Keratinocyte (primary cell): ENCODE results near the gene CD300C. TPM values are rescaled to one million over a fixed set of nuclear protein-coding genes. Genes with fewer than 3 reads are reported as not detected.

ENCODE experiments used
- DNase-seq: peaks from one replicate; pipeline ENCODE4 v3.0.0-alpha.2; 2011; ENCODE audit warnings: low read depth, missing footprints, low spot score
- FAIRE-seq: peaks from 2 replicates; lab custom pipeline; 2011; peaks lifted over from hg19 to GRCh38; lab: Jason Lieb, UNC
- H2AFZ ChIP-seq: 2 replicates; pipeline ENCODE4 v1.6.0; 2012; ENCODE audit warnings: low read length, control low read depth, inconsistent platforms; ENCODE audit not compliant: control insufficient read depth
- H3K27ac ChIP-seq: 2 replicates; pipeline ENCODE4 v1.5.1; 2011; ENCODE audit warnings: low read length; ENCODE audit not compliant: control insufficient read depth, insufficient read depth
- H3K27me3 ChIP-seq: 3 replicates; pipeline ENCODE4 v1.6.0; 2011; ENCODE audit warnings: low read length; ENCODE audit not compliant: control insufficient read depth, insufficient read depth; ENCODE audit errors: extremely low read depth
- H3K36me3 ChIP-seq, 2 experiments: 2 replicates in 1 of 2; 3 replicates in 1 of 2; pipeline ENCODE4 v1.5.1; 2011; ENCODE audit warnings: low read length in 2 of 2, mild to moderate bottlenecking in 1 of 2; ENCODE audit not compliant: control insufficient read depth in 2 of 2, insufficient read depth in 2 of 2; ENCODE audit errors: extremely low read depth in 1 of 2
- H3K4me1 ChIP-seq: 3 replicates; pipeline ENCODE4 v1.5.1; 2011; ENCODE audit warnings: low read length; ENCODE audit not compliant: control insufficient read depth, insufficient read depth; ENCODE audit errors: extremely low read depth
- H3K4me2 ChIP-seq: 3 replicates; pipeline ENCODE4 v1.6.0; 2011; ENCODE audit warnings: low read depth, low read length; ENCODE audit not compliant: control insufficient read depth, insufficient read depth; ENCODE audit errors: extremely low read depth
- H3K4me3 ChIP-seq, 3 experiments: fragments of 200-600 bp in 1 of 3; sonication (generic) in 1 of 3; 2 replicates in 2 of 3; 3 replicates in 1 of 3; pipeline ENCODE4 v1.5.1; 2011 to 2016; ENCODE audit warnings: low read length in 3 of 3, mild to moderate bottlenecking in 3 of 3, control low read depth in 2 of 3, inconsistent platforms in 1 of 3, low read depth in 1 of 3, mixed read lengths in 1 of 3, mixed run types in 1 of 3, moderate library complexity in 1 of 3; ENCODE audit not compliant: control insufficient read depth in 2 of 3, insufficient read depth in 2 of 3; ENCODE audit errors: extremely low read depth in 1 of 3
- H3K79me2 ChIP-seq: 2 replicates; pipeline ENCODE4 v1.6.0; 2012; ENCODE audit warnings: low read length; ENCODE audit not compliant: control insufficient read depth, insufficient read depth
- H3K9ac ChIP-seq: 3 replicates; pipeline ENCODE4 v1.6.0; 2011; ENCODE audit warnings: low read length; ENCODE audit not compliant: control insufficient read depth, insufficient read depth; ENCODE audit errors: extremely low read depth
- H3K9me1 ChIP-seq: 3 replicates; pipeline ENCODE4 v1.6.0; 2011; ENCODE audit warnings: low read length; ENCODE audit not compliant: control insufficient read depth, insufficient read depth; ENCODE audit errors: extremely low read depth
- H3K9me3 ChIP-seq: 2 replicates; pipeline ENCODE4 v1.5.1; 2012; ENCODE audit warnings: low read depth, low read length; ENCODE audit not compliant: control insufficient read depth
- H4K20me1 ChIP-seq: 3 replicates; pipeline ENCODE4 v1.6.0; 2011; ENCODE audit warnings: low read length; ENCODE audit not compliant: control insufficient read depth, insufficient read depth; ENCODE audit errors: extremely low read depth
- CTCF ChIP-seq, 3 experiments: IDR thresholded peaks in 1 of 3; conservative IDR thresholded peaks in 1 of 3; optimal IDR thresholded peaks in 1 of 3; 2 replicates in 2 of 3; 3 replicates in 1 of 3; pipeline versions ENCODE3 to v1.5.1; 2011; ENCODE audit warnings: low read length in 3 of 3, mild to moderate bottlenecking in 3 of 3, moderate library complexity in 2 of 3, control low read depth in 1 of 3, inconsistent platforms in 1 of 3; ENCODE audit not compliant: insufficient read depth in 2 of 3; ENCODE audit errors: extremely low read depth in 1 of 3
- EZH2 ChIP-seq: IDR thresholded peaks from one replicate; pipeline ENCODE4 v1.6.1; 2012; ENCODE audit warnings: inconsistent platforms, mild to moderate bottlenecking, low read length, moderate library complexity
- dilution Hi-C: fragments of 300-500 bp; cut with MboI; formaldehyde crosslinking; loops from one replicate; pipeline ENCODE4 v1.7.0; 2020; ENCODE audit warnings: low sequenced_read_pairs; ENCODE audit not compliant: extremely low pct_ligation_motif_present
- polyA plus RNA-seq, 5 experiments: library from polyadenylated mRNA; depleted of rRNA in 3 of 5; stranded (reverse) in 3 of 5; stranded (forward) in 1 of 5; unstranded in 1 of 5; fragments of >200 nt; gene quantifications; 1 replicate in 1 of 5; 2 replicates in 3 of 5; 3 replicates in 1 of 5; pipeline versions ENCODE4 v1.2.1 to v1.2.3, GENCODE V29; 2011 to 2012; ENCODE audit warnings: missing spikeins in 2 of 5, low read depth in 1 of 5, low replicate concordance in 1 of 5

CD300C gene
- polyA plus RNA-seq, 1 donor (not counting 4 experiments of a cell fraction or from before 2014, with no cell fraction given) = not detected

DNA sequence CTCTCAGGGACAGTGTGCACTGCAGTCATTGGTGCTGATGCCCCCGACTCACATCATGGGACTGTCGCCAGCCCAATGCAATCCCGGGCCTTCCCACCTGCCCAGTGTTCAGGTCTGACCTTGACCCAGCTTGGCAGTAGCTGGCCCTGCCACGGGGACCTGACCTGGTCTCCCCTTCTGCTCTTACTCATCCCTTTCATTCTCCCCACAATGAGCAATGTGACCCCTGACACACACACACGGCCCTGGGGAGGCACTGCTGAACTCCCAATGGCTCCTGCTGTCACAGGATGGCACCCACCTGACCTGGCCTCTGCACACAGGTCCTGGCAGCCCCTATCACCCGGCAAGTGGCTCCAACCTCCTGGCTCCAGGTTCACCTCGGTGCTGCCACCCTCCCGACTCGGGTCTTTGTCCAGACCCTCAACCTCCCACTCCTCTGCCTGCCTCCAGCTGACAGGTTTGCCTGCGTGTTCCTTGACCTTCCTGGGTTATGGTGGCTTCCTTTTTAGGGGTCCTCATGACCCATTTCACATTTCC lies 6.6 kb downstream of the CD300C start:
- Histone ChIP-seq H3K27me3 (peaks cover 17% of the 10 kb centered on the region), H4K20me1 (no peaks in the 10 kb centered on the region), H3K4me1 (no peaks in the 10 kb centered on the region), H3K79me2 (no peaks in the 10 kb centered on the region), H3K9me3 (no peaks in the 10 kb centered on the region), H3K9me1 (no peaks in the 10 kb centered on the region), H3K9ac (no peak overlapping the region), H2AFZ (no peak overlapping the region), H3K36me3 (no peaks in the 10 kb centered on the region), H3K4me3 (no peak overlapping the region), H3K27ac (no peak overlapping the region), H3K4me2 (no peak overlapping the region)
- no peak for FAIRE-seq
- dilution Hi-C loops = no loop called here
- TF ChIP-seq CTCF (optimal IDR thresholded peaks at IDR 0.05 in 1 of 3, IDR thresholded peaks at IDR 0.05 in 1 of 3, conservative IDR thresholded peaks at IDR 0.05 in 1 of 3; ENCODE audit: extremely low read depth in 1 of 3, insufficient read depth in 2 of 3, low read length in 3 of 3) (no peak), EZH2 (no peak)
- no peak for DNase-seq

DNA sequence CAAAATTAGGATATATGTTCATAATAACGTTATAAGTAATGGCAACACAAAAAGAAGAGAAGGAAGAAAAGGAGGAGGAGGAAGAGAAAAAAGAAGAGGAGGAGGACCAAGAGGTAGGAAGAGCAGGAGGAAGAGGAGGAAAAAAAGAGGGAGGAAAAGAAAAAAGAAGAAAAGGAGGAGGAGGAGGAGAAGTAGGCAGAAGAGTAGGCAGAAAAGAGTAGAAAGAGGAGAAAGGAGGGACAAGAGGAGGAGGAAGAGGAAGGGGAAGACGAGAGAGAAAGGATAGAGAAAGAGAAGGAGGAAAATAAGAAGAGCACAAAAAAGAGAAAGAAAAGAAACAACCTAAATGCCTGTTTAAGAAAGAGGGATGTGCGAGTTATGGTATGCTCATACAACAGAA lies 9.0 kb downstream of the CD300C start:
- Histone ChIP-seq H3K4me2 (no peak overlapping the region), H3K9me3 (no peaks in the 10 kb centered on the region), H3K36me3 (no peaks in the 10 kb centered on the region), H3K9ac (no peak overlapping the region), H3K27me3 (peaks cover 8% of the 10 kb centered on the region), H2AFZ (no peak overlapping the region), H3K4me1 (no peaks in the 10 kb centered on the region), H3K9me1 (no peaks in the 10 kb centered on the region), H3K4me3 (no peak overlapping the region), H3K79me2 (no peaks in the 10 kb centered on the region), H3K27ac (no peak overlapping the region), H4K20me1 (no peaks in the 10 kb centered on the region)
- dilution Hi-C loops = no loop called here
- TF ChIP-seq EZH2 (no peak), CTCF (optimal IDR thresholded peaks at IDR 0.05 in 1 of 3, IDR thresholded peaks at IDR 0.05 in 1 of 3, conservative IDR thresholded peaks at IDR 0.05 in 1 of 3; ENCODE audit: extremely low read depth in 1 of 3, insufficient read depth in 2 of 3, low read length in 3 of 3) (no peak)
- DNase-seq = no peak
- no peak for FAIRE-seq
